ENCODE measurements around the gene C20orf204. TPM values are rescaled to one million over a fixed set of nuclear protein-coding genes. Genes with fewer than 3 reads are reported as not detected.

C20orf204 gene
- total and polyA plus RNA-seq, 2 of the 8 experiments (the other 6 are each of a cell fraction or from before 2014, with no cell fraction given): 0.39 to 0.52 TPM

DNA sequence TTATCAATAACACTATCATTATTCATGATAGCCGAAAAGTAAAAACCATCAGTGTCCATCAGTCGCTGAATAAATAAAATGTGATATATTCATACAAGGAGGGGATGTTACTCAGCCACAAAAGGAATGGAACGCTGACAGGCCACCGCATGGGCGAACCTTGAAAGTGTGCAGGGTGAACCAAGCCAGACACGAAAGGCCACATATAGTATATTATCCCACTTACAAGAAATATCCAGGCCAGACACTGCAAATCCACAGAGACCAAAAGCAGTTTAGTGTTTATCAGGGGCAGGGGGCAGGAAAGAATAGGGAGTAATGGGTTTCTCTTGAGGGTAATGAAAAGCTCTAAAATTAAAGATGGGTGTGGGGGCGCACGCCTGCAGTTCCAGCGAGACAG lies 7.8 kb downstream of the C20orf204 start:
- H2BK15ac ChIP-seq (ENCODE audit: low read length): no peak overlapping the region
- H2AK5ac ChIP-seq (ENCODE audit: low read depth, low read length): no peak overlapping the region
- H2BK12ac ChIP-seq (ENCODE audit: low read depth, low read length): no peak overlapping the region
- H3K4ac ChIP-seq (replicated peaks; ENCODE audit: insufficient read length, low read depth, low read length): no peak overlapping the region
- WGBS, 2 experiments (ENCODE audit: extremely low coverage in 1 of 2, insufficient coverage in 1 of 2, insufficient read length in 1 of 2, insufficient replicate concordance in 2 of 2, low coverage in 1 of 2, low lambda C conversion rate in 2 of 2, missing lambda C conversion rate in 1 of 2): 96 to 100% methylated on average over 1 to 9 of the region's 9 CpGs
- peaks cover 4% of the 10 kb centered on the region; the same call in 1 of the 2 replicates for H3K23me2 ChIP-seq (ENCODE audit: low read depth, low read length)
- H2BK20ac ChIP-seq (ENCODE audit: low read length): no peak overlapping the region
- DNase-seq (ENCODE audit: low read depth in 1 of 2, low spot score in 2 of 2) (no peak), FAIRE-seq (no peak)
- H2BK120ac ChIP-seq (replicated peaks; ENCODE audit: low read depth, low read length): no peak overlapping the region
- no peak overlapping the region for H3K23ac ChIP-seq (ENCODE audit: insufficient read length)
- H2AFZ ChIP-seq (ENCODE audit: low read length): no peak overlapping the region
- no peaks in the 10 kb centered on the region for H3K79me2 ChIP-seq (ENCODE audit: control insufficient read depth in 1 of 2, insufficient read depth in 2 of 2, low read length in 2 of 2)
- H3K56ac ChIP-seq (replicated peaks; ENCODE audit: insufficient read length, low read depth, low read length): no peak overlapping the region
- H3K27me3 ChIP-seq (replicated peaks in 1 of 4; ENCODE audit: control insufficient read depth in 3 of 4, extremely low read depth in 1 of 4, insufficient read depth in 3 of 4, low read length in 3 of 4): peaks cover 38 to 85% (median 78%) of the 10 kb centered on the region in 4 experiments
- H3K4me3 ChIP-seq (ENCODE audit: extremely low read depth in 1 of 4, insufficient read depth in 2 of 4, low read depth in 3 of 4, low read length in 4 of 4): no peak overlapping the region
- H2BK5ac ChIP-seq (ENCODE audit: low read depth, low read length): no peak overlapping the region
- no peak overlapping the region for H4K8ac ChIP-seq (ENCODE audit: extremely low read depth, insufficient read depth, low read length)
- H3K36me3 ChIP-seq (ENCODE audit: control insufficient read depth in 2 of 4, insufficient read depth in 4 of 4, low read length in 3 of 4): peaks cover 0 to 9% (median 0%) of the 10 kb centered on the region in 4 experiments; a peak in 1 of 8 replicates
- H3K27ac ChIP-seq (ENCODE audit: low read depth, low read length): no peak overlapping the region
- H4K91ac ChIP-seq (replicated peaks; ENCODE audit: insufficient read length, low read length): no peak overlapping the region
- H4K20me1 ChIP-seq (replicated peaks in 1 of 2; ENCODE audit: control insufficient read depth in 1 of 2, insufficient read depth in 2 of 2, low read length in 2 of 2): no peaks in the 10 kb centered on the region
- POLR2A ChIA-PET (ENCODE audit: partially characterized antibody): interaction anchor here (1.5 to 2.3 kb wide), 3 partner anchors 10 to 76 kb away, joined by 3 to 8 read pairs (median 4); no protein-coding TSS in a partner anchor
- H3K18ac ChIP-seq (ENCODE audit: extremely low read depth, low read length): no peak overlapping the region
- no peak overlapping the region for H3K9ac ChIP-seq (replicated peaks in 1 of 4; ENCODE audit: extremely low read depth in 1 of 4, low read depth in 3 of 4, low read length in 3 of 4)
- H3K14ac ChIP-seq (ENCODE audit: insufficient read length): no peak overlapping the region
- no peak overlapping the region for H4K5ac ChIP-seq (ENCODE audit: insufficient read length, low read depth, low read length)
- no peaks in the 10 kb centered on the region for H3K79me1 ChIP-seq (ENCODE audit: low read depth, low read length)
- CTCF ChIA-PET (ENCODE audit: partially characterized antibody): interaction anchor here (0.8 to 2.7 kb wide), 4 partner anchors 9 to 63 kb away, joined by 3 to 9 read pairs (median 6); partner anchors contain the start of gene PRPF6
- H3K4me1 ChIP-seq (replicated peaks in 1 of 4; ENCODE audit: control insufficient read depth in 3 of 4, insufficient read depth in 4 of 4, low read length in 3 of 4): peaks cover 0 to 20% (median 8%) of the 10 kb centered on the region in 4 experiments; a peak in 6 of 7 replicates
- H3K9me3 ChIP-seq (ENCODE audit: insufficient read depth in 2 of 2, low read depth in 1 of 2, low read length in 1 of 2): no peaks in the 10 kb centered on the region
- no peak overlapping the region for H3K4me2 ChIP-seq (ENCODE audit: insufficient read depth in 1 of 2, low read depth in 2 of 2, low read length in 2 of 2)
- TF ChIP-seq, protein P1, sequence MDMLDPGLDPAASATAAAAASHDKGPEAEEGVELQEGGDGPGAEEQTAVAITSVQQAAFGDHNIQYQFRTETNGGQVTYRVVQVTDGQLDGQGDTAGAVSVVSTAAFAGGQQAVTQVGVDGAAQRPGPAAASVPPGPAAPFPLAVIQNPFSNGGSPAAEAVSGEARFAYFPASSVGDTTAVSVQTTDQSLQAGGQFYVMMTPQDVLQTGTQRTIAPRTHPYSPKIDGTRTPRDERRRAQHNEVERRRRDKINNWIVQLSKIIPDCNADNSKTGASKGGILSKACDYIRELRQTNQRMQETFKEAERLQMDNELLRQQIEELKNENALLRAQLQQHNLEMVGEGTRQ (IDR thresholded peaks at IDR 0.05; ENCODE audit: low read length): no peak
- TF ChIP-seq HDAC2 (IDR thresholded peaks at IDR 0.05; ENCODE audit: borderline replicate concordance in 1 of 2, low read depth in 2 of 2, low read length in 2 of 2) (no peak), SIN3A (conservative IDR thresholded peaks at IDR 0.05 in 1 of 2, IDR thresholded peaks at IDR 0.05 in 1 of 2; ENCODE audit: low read depth in 1 of 2, low read length in 2 of 2) (no peak), EP300 (IDR thresholded peaks at IDR 0.05; ENCODE audit: borderline replicate concordance in 1 of 2, low read depth in 2 of 2, low read length in 2 of 2) (no peak), RNF2 (IDR thresholded peaks at IDR 0.05; ENCODE audit: borderline replicate concordance, low read depth, low read length, missing control alignments, poor library complexity, severe bottlenecking) (no peak), ZNF274 (IDR thresholded peaks at IDR 0.05; ENCODE audit: borderline replicate concordance, extremely low read depth, low read length) (no peak), POLR2AphosphoS5 (IDR thresholded peaks at IDR 0.05; ENCODE audit: low read depth, low read length) (no peak), SP1 (IDR thresholded peaks at IDR 0.05; ENCODE audit: low read depth, low read length) (no peak)
